Activated gamma-delta T cell treated with Interleukin-2 at 50 U/mL for 16 hours (primary cell): ENCODE results near the gene PLPPR5.
"Not testable (repeated sequence)": the region's sequence is repeated elsewhere in the genome, so short reads cannot be mapped to it uniquely, and the experiment has no call there.

Source experiments
- DNase-seq: peaks from one replicate; pipeline ENCODE4 v3.0.0-alpha.2; 2020

The PLPPR5 gene

GRCh38 chr1:98908980-98909379 lies 95.7 kb downstream of the PLPPR5 start:
- no peak for DNase-seq

GRCh38 chr1:98906809-98907208 lies 97.9 kb downstream of the PLPPR5 start:
- no peak for DNase-seq

GRCh38 chr1:98906361-98906760 lies 98.3 kb downstream of the PLPPR5 start:
- no peak for DNase-seq

GRCh38 chr1:98904684-98905083 lies 100.0 kb downstream of the PLPPR5 start:
- DNase-seq: no peak

GRCh38 chr1:98903726-98904125 lies 100.9 kb downstream of the PLPPR5 start:
- no peak for DNase-seq

GRCh38 chr1:98903261-98903660 lies 101.4 kb downstream of the PLPPR5 start:
- DNase-seq: no peak

- no peak for DNase-seq
Measured at GRCh38 chr1:98898940-98899339, 105.7 kb downstream of the PLPPR5 start.

- no peak for DNase-seq
Measured at GRCh38 chr1:98897479-98897878, 107.2 kb downstream of the PLPPR5 start.

- no peak for DNase-seq
Measured at GRCh38 chr1:98896711-98897445, 107.8 kb downstream of the PLPPR5 start.

GRCh38 chr1:98893371-98893770 lies 111.3 kb downstream of the PLPPR5 start:
- DNase-seq: no peak

- DNase-seq: no peak
Measured at GRCh38 chr1:98888869-98889268, 115.8 kb downstream of the PLPPR5 start.

GRCh38 chr1:98887507-98887906 lies 117.2 kb downstream of the PLPPR5 start:
- DNase-seq: no peak

GRCh38 chr1:98884864-98885263 lies 119.8 kb downstream of the PLPPR5 start:
- DNase-seq: no peak

GRCh38 chr1:98881901-98882300 lies 122.8 kb downstream of the PLPPR5 start:
- DNase-seq: no peak

GRCh38 chr1:98881234-98881633 lies 123.4 kb downstream of the PLPPR5 start:
- DNase-seq: not testable (repeated sequence)

GRCh38 chr1:98874828-98875227 lies 129.8 kb downstream of the PLPPR5 start:
- no peak for DNase-seq

- DNase-seq: peak; percentile 48
Measured at GRCh38 chr1:98870959-98871903, 133.4 kb downstream of the PLPPR5 start.

GRCh38 chr1:98865796-98866195 lies 138.9 kb downstream of the PLPPR5 start:
- DNase-seq: no peak

GRCh38 chr1:98860329-98860728 lies 144.3 kb downstream of the PLPPR5 start:
- DNase-seq: no peak

- peak; percentile 4 for DNase-seq
Measured at GRCh38 chr1:98854137-98854536, 150.5 kb downstream of the PLPPR5 start.

- DNase-seq: no peak
Measured at GRCh38 chr1:98849969-98850636, 154.6 kb downstream of the PLPPR5 start.

- no peak for DNase-seq
Measured at GRCh38 chr1:98842241-98842640, 162.4 kb downstream of the PLPPR5 start.
